ENCODE results near the gene REEP5.
A peak's percentile ranks its signal among the peaks of the same experiment; 100 is the strongest.
"Not testable (repeated sequence)": the region's sequence is repeated elsewhere in the genome, so short reads cannot be mapped to it uniquely, and the experiment has no call there.

REEP5 gene

DNA sequence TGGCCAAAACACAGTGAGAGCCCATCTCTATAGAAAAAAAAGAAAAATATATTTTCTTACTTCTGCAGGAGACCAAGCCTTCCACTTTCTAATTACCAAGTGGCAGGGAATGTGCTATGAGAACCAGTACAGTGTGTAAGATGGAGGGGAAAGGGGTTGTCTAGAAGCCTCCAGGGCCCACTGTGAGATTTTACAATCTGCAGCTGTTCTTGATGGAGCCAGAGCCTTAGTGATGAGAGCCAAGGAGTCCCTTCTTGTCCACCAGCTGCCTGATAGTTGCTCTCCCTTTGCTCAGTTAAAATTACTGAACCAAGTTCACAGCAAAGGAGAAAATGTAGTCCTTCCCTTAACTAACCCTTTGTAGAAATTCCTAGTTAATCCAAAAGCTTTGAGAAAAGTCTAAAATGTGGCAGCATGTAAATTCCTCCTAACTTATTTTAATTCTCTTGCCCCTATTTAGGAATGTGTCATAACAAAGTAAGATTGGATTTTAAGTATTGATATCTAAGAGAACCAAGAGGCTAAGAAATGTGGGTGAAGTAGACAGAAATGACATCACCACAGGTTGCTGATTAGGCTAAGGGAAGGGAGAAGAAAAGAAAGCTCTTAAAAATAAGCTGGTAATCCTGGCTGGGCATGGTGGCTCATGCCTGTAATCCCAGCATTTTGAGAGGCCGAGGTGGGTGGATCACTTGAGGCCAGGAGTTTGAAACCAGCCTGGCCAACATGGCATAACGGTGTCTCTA is 41.6 kb downstream of the REEP5 start:
- DNase-seq = no peak

DNA sequence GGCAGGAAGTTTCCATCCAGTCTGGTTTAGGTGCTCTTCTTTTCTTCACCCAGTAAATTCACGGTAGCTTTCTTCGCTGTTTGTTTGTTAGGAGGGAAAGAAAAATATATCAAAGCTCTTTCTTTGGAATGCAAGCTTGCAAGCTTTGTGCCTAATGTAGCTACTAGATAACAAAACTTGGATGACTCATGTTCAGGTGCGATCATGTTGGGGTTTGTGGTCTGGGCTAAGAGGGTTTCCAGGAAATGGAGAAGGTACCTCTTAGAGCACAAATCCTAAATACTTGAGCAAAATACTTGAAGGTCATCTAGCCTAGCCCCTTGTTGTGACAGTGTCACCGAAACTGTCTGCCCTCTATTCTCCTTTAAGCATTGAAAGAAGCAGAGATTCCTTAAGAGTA is 43.3 kb downstream of the REEP5 start:
- peak; percentile 31 for DNase-seq

DNA sequence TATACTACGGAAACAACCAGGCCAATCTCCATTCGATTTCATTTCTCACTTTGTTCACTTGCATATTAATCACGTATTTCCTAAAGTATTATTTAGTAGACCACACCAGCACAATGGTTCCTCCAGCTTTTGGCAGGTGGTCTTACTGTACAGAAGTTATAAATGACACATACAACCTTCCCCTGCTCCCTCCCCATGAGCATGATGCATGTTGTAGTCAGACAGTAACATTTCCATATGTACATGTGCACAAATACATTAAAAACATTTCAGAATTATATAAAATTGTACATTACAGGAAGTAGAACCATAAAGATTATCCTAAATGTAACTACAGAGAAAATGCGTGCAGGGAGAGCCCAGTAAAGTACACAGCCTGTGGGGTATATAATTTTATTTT is 43.9 kb downstream of the REEP5 start:
- DNase-seq = no peak

DNA sequence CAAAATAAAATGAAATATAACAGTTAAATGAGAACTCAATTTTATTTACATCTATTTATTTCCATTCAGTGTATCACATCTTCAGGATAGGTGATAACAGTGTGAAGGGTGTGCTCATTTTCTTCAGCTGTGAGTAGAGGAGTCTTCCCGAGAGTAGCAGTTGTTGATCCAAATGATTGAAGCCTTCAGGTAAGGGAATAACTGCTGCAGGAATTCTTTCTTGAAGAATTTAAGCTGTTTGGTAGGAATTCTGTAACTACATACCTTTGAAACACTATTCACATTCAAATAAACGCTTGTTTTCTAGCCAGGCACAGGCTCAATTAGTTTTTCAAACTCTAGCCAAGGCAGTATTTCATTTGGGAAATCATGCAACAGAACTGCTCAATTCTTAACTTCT is 45.7 kb downstream of the REEP5 start:
- no peak for DNase-seq

DNA sequence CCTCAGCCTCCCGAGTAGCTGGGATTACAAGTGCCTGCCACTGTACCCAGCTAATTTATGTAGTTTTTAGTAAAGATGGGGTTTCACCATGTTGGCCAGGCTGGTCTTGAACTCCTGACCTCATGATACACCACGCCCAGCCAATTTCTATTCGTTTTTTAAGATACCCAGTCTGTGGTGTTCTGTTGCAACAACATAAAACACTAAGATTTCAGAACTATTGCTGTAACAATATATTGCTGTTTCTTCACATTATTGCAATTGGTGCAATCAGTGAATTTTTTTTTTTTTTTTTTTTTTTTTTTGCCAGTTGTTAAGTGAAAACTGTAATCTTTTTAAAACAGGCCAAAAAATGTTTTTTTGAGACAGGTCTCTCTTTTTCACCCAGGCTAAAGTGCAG is 51.1 kb downstream of the REEP5 start:
- no peak for DNase-seq

DNA sequence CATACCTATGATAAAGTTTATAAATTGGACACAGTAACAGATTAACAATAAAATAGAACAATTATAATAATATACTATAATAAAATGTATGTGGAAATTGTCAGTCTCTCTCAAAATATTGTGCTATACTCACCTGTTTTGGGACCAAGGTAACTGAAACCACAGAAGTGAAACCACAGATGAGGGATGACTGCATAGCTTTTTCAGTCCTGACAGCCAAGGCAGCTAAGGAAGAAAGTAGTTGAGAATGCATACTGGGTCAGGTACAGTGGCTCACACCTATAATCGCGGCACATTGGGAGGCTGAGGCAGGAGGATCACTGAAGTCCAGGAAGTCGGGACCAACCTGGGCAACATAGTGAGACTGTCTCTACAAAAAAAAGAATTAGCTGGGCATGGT is 52.1 kb downstream of the REEP5 start:
- no peak for DNase-seq

DNA sequence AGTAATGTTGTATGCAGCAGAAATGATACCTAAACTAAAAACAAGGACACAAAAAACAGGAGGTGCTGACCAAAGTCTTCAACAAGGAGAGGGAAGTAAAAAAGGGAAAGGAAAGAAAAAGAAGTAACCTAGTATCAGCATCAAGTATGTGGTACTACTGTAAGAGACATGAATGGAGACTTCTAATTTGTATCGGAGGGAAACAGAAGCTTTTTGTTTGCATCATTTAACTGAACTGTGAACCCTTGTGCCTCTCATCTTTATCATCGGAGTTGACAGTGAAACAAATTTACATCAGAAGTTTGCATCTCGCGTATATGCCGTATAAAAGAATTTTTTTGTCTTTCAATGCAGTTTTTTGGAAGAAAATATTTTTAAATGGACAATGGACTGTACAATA is 54.6 kb downstream of the REEP5 start:
- DNase-seq = no peak

DNA sequence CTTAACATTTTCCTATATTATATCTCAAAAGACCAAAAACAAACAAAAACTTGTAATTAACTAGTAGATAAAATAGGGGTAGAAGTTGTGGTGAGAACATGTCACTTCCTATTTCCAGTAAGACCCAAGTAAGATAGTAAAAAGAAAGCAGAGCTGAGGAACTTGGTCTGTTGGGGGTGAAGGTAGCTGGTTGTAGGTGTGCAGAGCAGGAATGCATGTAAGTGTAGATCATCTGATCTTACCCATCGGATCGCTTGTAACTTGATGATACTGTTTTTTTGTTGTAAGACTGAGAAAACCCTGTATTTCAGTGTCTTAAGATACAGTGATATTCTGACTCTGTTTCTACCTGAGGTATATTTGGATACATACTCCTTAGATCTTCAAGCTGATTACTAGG is 55.3 kb downstream of the REEP5 start:
- no peak for DNase-seq

DNA sequence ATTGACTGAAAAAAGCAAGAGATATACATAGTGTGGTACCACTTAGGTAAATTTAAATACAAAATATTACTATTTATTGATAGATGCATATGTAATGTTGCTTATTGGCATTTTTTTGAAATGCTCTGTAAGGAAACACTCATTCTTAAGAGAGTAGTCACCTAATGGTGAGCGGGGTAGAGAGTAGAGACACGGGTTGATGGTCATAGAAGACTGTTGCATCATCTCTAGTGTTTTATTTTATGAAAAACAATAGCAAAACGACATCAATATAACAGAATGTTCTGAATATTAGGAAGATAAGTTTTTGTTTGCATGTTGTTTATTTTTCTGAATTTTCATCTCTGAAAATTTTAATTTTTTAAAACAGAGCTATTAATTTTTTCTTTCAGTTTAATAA is 56.9 kb downstream of the REEP5 start:
- DNase-seq = no peak

DNA sequence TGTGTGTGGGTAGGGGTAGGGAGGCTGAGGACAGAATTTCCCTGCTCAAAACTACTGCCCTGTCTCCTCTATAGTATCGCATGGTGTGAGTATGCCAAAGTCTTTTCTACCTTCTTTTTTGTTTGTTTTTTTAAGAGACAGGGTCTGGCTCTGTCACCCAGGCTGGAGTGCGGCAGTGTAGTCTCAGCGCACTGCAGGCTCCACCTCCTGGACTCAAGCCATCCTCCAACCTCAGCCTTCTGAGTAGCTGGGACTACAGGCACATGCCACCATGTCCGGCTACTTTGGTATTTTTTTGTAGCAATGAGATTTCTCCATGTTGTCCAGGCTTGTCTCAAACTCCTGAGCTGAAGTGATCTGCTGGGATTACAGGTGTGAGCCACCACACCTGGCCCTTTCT is 58.5 kb downstream of the REEP5 start:
- no peak for DNase-seq

DNA sequence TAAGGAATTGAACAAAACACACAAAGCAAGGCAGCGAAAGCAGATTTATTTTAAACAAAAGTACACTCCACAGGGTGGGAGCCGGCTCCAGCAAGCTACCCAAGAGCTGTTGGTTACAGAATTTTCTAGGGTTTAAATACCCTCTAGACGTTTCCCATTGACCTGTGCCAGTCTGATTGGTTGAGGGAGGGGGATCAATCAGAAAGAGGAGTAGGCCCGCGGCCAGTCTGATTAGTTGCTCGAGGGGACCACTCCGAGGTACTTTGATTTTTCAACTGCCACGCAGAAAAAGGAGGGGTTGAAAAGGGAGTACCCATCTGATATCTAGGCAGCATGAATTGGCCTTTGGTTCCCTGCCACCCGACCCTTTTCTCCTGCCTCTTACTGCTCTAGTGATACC is 59.9 kb downstream of the REEP5 start:
- DNase-seq = no peak

DNA sequence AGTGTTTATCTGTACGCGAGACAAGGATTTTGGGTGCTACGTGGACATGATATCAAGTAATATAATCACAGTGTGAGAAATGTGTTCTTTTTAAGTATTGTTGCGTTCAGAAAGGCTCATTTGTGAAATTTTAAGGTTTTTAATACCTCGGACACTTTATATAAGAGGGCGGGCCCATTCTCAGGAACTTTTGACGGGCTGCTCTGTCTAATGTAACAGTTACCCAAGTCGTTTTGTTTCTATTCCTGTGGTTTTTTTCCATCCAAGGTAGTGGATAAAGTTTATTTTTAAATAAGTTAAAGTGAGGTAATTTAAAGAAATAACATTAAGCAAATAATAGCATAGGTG is 60.4 kb downstream of the REEP5 start:
- DNase-seq = no peak

DNA sequence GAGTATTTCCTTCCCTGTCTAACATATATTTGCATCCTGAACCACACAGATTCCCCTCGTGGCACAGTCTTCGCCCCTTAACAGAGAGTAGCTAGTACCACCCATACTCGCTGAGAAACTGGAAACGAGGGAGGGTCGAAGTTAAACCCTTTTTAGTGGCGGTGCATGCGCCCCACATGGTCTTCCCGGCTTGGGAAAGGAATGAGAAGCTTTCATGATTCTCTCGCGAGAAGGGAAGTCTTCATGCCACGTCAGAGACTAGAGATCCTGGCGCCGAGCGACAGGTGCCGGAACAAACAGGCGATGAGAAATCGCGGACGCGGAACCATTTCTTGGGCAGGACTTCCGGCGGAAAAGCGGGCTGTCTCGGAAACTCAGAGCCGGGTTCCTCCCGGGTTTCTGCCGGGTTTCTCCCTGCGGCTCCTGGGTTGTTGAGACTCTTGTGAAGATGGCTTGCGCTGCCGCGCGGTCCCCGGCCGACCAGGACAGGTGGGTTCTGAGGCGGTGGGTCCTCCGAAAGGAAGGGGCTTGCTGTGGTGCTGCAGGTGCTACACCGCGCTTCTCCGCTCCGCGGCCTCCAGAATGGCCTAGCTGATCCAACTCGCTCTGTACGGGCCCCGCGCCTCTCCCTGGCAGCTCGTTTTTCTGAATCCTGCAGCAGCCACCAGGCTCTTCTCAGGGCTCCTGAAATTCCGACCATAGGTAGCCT is 60.9 kb downstream of the REEP5 start, which contains the start of gene SRP19:
Gene SRP19 (plus strand): TSS at position 359 of the 709 bp plus-strand sequence. CDS start 90 bp downstream, at position 449.
- DNase-seq = peak; percentile 83

DNA sequence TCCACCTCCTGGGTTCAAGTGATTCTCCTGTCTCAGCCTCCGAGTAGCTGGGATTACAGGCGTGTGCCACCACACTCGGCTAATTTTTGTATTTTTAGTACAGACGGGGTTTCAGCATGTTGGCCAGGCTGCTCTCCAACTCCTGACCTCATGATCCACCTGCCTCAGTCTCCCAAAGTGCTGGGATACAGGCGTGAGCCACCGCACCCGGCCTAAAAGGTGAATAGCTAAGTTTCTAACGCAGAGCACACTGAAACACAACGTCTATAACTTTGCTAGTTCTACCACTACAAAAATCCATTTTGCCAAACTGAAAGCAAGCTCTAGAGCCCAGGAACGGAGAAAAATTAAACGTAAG is 61.5 kb downstream of the REEP5 start:
- not testable (repeated sequence) for DNase-seq

DNA sequence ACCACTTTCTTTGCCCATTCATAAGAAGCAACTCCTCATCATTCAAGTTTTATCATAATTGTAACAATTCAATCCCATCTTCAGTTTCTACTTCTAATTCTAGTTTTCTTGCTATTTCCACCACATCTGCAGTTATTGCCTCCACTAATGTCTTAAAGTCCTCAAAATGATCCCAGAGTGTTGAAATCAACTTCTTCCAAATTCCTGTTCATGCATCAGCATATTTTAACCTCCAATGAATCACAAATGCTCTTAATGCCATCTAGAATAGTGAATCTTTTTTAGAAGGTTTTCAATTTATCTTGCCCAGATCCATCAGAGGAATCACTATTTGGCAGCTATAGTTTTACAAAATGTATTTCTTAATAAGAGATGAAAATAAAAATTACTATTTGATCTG is 64.2 kb downstream of the REEP5 start:
- DNase-seq = no peak

DNA sequence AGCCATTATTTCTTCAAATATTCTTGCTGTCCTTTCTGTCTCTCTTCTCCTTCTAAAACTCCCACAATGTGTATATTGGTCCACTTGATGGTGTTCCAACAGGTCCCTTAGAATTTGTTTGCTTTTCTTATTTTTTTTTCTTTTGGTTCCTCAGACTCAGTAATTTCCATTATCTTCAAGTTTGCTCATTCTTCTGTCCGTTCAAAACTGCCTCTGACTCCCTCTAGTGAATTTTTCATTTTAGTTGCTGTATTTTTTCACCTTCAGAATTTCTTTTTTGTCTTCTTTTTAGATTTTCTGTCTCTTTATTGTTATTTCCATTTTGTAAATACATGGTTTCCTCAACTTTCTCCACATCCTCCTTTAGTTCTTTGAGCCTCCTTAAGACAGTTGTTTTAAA is 67.4 kb downstream of the REEP5 start:
- DNase-seq = no peak

DNA sequence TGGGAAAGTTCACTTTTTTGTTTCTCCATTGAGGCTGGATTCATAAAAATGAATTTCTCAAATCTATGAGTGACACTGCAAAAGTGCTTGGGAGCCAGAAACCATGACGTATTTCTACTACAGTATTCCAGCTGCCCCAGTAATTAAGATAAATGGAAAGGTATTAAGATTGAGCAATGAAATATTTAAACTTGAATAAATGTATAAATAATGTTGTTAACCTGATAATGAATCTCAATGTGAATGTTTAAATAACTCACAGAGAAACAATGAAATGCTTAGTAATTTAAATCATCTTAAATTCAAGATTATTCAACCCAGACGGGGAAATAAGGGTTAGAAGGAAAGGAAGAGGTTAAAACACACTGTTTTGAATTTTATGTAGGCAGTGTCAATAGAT is 72.1 kb downstream of the REEP5 start:
- DNase-seq = no peak

DNA sequence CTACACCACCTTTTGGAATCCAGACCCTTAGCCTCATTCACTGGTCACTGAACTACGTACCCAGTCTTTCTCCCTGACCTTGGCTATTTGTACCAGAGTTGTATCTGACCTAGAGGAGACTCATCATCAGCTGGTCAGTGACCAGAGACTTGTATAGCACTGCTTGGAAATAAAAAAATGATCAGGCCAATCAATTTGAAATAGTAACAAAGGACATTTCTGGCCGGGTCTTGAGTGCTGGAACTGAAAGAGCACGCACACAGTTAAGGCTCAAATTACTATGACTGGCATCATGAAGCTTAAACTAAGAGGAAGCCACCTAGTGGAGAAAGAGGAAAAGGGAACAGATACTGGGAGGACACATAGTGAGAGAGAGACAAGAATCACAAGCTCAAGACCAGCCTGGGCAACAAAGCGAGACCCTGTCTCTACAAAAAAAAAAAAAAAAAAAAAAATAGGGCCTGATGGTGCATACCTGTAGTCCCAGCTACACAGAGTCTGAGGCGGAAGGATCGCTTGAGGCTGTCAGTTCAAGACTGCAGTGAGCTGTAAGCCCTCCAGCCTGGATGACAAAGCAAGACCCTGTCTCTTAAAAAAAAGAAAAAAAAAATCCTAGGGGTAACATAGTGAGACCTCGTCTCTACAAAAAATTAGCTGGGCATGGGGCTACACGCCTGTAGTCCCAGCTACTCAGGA is 73.8 kb downstream of the REEP5 start:
- no peak for DNase-seq

DNA sequence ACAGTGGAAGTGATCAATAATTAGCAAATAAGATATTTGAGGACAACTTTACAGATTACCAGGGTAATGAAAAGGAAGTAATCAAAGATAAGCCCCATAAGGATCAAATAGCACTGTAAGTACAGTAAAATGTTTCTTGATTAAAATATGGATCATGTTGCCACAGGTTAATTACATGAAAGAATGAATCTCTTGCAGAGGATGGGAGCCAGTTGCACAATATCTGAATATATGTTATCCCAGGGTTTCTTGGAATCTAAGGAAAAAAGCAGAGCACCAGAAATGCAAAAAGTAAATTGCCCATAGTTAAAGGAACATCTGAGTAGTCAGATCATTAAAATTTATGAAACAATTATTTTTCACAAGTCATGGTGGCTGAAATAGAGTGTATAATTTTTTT is 74.7 kb downstream of the REEP5 start:
- no peak for DNase-seq

DNA sequence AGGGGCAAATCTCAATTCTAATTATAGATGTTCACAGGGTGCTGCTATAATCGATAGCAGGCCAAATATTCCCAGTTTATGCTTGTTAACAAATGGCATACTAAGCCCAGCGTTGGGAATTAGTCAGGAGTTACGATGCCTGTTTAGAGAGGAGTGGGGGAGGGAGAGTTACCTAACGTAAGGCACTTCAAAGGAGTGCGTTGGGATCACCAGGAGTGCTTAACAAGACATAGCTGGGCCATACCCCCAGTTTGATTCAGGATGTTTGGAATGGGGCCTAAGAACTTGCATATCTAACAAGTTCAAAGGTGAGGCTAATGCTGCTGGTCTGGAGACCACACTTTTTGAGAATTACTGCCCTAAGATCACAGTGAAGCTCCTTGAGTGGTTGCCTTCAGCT is 75.5 kb downstream of the REEP5 start:
- no peak for DNase-seq

DNA sequence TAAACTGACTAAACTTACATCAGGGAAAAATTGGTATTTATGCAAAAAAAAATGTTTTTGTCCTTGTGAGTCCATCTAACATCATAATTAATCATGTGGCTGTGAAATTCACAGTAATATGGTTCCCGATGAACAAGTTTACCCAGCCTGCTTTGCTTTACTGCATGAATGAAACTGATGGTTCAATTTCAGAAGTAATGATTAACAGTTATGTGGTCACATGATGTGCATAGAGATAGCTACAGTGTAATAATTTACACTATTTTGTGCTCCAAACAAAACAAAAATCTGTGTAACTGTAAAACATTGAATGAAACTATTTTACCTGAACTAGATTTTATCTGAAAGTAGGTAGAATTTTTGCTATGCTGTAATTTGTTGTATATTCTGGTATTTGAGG is 77.5 kb downstream of the REEP5 start:
- no peak for DNase-seq

DNA sequence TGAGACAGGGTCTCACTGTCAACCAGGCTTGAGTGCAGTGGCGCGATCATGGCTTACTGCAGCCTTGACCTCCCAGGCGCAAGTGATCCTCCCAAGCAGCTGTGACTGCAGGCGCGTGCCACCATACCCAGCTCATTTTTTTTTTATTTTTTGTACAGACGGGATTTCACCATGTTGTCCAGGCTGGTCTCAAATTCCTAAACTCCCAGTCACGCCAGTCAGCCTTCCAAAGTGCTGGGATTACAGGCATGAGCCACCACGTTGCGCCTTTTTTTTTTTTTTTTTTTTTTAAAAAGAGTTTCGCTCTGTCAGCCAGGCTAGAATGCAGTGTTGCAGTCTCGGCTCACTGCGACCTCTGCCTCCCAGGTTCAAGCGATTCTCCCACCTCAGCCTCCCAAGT is 88.1 kb downstream of the REEP5 start:
- no peak for DNase-seq

DNA sequence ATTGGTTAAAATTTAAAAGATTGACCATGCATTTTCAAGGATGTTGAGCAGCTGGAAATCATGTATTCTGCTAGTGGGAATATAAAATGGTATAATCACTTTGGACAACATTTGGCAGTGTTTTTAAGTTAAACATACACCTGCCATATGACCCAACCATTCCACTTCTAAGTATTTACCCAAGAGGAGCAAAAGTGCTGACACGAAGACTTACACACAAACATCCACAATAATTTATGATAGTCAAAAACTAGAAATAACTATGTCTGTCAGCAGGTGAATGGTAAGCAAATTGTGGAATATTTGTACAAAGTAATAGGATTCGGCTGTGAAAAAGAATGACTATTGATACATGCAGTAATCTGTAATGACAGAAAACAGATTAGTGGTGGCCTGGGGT is 91.6 kb downstream of the REEP5 start:
- no peak for DNase-seq
